HG02840 (cell line): Measurements from ENCODE around the gene CSNK1D.

Experiments used
- ATAC-seq: cut with Tn5 transposase; IDR thresholded peaks from one replicate; pipeline ENCODE4 v1.9.1; 2021; ENCODE audit warnings: mild to moderate bottlenecking, moderate library complexity, moderate number of reproducible peaks; ENCODE audit not compliant: unreplicated experiment, low FRiP score

Gene CSNK1D

GRCh38 chr17:82241183-82241925 lies 32.1 kb downstream of the CSNK1D start:
- ATAC-seq, result no peak

- ATAC-seq, result no peak
Observed at GRCh38 chr17:82240506-82241182, 32.9 kb downstream of the CSNK1D start.

- ATAC-seq, result no peak
Observed at GRCh38 chr17:82239926-82240505, 33.5 kb downstream of the CSNK1D start.

DNA sequence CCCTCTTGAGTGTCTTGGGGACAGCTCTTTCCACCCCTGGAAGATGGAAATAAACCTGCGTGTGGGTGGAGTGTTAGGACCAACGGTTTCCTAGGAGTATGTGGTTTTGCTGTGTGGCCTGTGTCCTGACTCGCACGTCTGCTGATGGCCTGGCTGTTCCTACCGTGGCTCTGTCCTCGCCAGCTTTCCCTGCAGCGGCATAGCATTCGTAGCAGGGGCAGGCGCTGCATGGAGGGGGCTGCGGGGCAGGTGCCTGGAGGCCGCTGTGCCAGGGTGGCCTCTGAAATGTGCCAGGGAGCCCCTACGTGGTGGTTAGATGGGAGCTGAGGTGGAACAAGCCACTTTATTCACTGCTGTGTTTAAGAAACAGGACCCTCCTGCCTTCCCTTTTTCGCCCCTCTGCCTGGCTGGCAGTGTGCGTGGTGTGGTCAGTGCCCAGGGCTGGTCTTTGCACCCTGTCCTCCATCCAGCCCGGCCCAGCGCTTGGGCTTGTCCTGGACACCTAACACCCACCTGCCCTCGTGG lies 34.0 kb downstream of the CSNK1D start:
- no peak for ATAC-seq

GRCh38 chr17:82238472-82239201 lies 34.9 kb downstream of the CSNK1D start:
- no peak for ATAC-seq

- no peak for ATAC-seq
Observed at GRCh38 chr17:82237746-82238471, 35.6 kb downstream of the CSNK1D start.

DNA sequence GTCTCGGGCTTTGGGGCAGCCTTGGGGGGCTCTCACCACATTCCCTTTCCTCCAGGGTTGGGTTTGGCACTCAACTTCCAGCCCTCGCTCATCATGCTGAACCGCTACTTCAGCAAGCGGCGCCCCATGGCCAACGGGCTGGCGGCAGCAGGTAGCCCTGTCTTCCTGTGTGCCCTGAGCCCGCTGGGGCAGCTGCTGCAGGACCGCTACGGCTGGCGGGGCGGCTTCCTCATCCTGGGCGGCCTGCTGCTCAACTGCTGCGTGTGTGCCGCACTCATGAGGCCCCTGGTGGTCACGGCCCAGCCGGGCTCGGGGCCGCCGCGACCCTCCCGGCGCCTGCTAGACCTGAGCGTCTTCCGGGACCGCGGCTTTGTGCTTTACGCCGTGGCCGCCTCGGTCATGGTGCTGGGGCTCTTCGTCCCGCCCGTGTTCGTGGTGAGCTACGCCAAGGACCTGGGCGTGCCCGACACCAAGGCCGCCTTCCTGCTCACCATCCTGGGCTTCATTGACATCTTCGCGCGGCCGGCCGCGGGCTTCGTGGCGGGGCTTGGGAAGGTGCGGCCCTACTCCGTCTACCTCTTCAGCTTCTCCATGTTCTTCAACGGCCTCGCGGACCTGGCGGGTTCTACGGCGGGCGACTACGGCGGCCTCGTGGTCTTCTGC lies 36.3 kb downstream of the CSNK1D start:
- no peak for ATAC-seq

DNA sequence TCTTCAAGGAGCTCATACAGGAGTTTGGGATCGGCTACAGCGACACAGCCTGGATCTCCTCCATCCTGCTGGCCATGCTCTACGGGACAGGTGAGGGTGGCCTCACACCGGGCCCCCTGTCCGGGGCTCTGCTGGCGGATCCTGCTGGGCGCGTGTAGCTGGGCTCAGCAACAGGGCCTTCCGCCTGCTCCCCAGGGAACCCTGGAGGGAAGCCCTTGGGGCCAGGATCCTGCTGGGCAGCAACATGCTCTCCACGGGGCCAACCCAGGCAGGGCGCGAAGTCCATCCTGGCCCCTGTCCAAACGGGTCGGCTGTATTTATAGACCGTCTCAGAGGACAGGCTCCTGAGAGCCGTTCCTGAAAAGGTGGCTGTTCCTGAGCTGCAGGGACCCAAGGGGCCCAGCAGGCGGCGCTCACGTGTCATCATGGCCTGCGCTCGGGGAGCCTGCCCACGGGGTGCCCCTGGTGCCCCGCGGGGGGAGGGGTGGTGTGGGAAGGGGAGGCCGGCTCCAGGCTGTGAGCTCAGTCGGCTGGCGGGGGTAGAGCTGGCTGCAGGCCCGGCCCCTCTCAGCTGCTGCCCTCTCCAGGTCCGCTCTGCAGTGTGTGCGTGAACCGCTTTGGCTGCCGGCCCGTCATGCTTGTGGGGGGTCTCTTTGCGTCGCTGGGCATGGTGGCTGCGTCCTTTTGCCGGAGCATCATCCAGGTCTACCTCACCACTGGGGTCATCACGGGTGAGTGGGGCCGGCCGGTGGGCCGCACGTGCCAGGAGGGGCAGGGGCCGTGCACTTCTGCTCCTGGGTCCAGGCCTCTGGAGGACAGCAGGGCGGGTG lies 37.1 kb downstream of the CSNK1D start:
- no peak for ATAC-seq

DNA sequence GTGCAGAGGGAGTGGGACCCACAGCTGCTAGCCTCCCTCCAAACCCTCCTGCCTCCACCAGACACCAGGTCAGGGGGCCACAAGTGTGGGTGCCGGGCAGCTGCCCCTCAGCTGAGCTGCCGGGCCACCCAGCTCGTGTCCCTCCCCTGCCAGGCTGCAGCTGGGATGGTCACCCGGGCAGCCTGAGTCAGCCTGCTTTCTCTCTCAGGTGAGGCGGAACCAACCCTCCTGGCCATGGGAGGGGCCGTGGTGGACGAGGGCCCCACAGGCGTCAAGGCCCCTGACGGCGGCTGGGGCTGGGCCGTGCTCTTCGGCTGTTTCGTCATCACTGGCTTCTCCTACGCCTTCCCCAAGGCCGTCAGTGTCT lies 37.7 kb downstream of the CSNK1D start:
- no peak for ATAC-seq

GRCh38 chr17:82235056-82235774 lies 38.3 kb downstream of the CSNK1D start:
- no peak for ATAC-seq

DNA sequence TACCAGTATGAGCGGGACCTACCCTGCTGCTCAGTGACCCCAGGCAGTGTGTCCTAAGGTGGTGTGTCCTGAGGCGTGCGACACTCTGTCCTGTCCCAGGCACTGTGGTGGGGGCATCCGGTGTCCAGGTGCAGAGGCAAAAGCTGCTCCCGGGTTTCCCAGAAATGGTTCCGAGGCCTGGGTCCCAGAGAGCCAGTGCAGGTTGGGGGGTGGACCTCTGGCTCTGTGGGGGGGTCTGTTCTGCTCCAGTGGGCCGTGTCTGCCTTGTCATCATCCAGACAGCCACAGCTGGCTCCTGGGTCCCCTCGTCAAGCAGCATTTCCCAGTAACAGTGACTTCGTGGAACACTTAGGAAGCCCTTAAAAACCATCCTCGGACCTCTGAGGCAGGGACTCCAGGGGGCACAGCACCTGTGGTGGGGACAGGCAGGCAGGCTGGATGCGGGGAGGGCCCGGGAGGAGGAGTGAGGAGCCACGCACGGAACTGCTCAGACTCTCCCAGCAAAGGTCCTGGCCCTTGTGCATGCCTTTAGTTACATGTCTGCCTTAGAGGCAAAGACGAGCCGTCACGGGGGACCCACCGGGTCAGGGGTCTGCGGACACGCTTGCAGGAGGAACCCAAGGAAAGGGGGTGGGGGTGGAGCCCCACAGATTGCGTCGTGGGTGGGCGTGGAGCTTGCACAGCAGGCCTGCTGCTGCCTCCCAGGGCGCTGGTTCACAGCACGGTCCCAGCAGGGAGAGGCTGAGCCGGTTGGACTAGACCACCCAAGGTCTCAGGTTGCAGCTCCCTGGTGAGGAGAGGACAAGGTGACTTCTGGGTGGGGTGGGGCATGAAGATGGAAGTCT lies 39.1 kb downstream of the CSNK1D start:
- no peak for ATAC-seq

- ATAC-seq, result no peak
Observed at GRCh38 chr17:82232876-82233785, 40.4 kb downstream of the CSNK1D start.

DNA sequence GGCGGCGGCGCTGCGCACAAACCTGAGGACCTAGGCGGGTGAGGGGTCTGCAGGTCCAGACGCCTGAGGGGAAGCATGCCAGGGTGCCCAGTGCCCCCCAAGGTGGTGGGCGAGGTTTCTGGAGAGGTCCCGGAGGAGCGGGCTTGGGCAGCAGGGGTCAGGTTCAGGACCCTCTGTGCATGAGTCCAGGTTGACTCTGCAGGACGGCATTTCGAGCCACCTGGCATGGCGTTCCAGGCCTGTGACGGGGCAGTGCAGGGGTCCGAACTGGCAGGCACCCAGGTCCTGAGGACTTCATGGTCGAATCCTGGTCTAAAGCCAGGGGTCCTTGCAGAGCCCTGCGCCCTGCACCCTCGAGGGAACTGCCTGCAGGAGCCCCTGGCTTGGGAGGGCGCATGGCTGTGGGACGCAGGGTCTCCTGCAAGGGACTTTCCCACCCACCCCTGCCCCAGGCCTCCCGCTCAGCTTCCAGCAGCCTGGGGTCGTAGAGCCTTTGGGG lies 41.1 kb downstream of the CSNK1D start:
- ATAC-seq, result no peak

GRCh38 chr17:82231562-82232321 lies 41.8 kb downstream of the CSNK1D start:
- ATAC-seq, result peak; percentile 6

DNA sequence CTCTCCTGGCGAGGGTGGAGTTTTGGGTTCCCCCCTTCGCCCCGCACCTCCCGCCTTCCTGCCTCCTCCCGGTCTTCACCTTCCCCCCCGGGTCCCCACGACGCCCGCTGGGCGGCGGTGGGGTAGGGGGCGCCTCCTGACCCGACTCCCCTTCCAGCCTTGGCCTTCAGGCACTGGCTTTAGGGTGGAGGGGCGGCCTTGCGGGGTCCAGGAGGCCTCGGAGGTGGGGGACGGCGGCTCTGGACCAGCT lies 42.3 kb downstream of the CSNK1D start:
- ATAC-seq, result no peak
